GM19025 (cell line): Measurements from ENCODE around the gene CREB3L4.
A peak's percentile ranks its signal among the peaks of the same experiment; 100 is the strongest.
"Not testable (repeated sequence)": the region's sequence is repeated elsewhere in the genome, so short reads cannot be mapped to it uniquely, and the experiment has no call there.

Experiments
- ATAC-seq: cut with Tn5 transposase; IDR thresholded peaks from one replicate; pipeline ENCODE4 v1.9.1; 2021; ENCODE audit warnings: mild to moderate bottlenecking, low read depth, moderate library complexity; ENCODE audit not compliant: unreplicated experiment

The CREB3L4 gene

DNA sequence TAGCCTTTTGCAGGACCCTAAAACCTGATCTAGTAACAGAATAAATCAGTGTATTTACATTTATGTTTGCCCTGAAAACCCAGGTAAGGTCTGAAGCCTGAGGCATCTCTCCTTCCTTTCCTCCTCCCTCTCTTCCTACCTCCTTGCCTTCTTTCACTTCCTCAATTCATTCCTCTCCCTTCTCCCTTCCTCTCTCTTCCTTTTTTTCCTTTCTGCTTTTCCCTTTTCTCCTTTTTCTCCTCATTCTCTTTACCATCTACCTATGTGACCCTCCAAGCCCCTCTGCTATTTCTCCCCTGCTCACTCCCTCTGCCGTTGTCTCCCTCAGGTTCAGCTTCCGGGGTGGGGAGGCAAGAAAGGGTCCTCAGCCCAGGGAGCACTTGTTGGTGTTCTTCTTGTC, 14.0 kb downstream of the CREB3L4 start:
- not testable (repeated sequence) for ATAC-seq

DNA sequence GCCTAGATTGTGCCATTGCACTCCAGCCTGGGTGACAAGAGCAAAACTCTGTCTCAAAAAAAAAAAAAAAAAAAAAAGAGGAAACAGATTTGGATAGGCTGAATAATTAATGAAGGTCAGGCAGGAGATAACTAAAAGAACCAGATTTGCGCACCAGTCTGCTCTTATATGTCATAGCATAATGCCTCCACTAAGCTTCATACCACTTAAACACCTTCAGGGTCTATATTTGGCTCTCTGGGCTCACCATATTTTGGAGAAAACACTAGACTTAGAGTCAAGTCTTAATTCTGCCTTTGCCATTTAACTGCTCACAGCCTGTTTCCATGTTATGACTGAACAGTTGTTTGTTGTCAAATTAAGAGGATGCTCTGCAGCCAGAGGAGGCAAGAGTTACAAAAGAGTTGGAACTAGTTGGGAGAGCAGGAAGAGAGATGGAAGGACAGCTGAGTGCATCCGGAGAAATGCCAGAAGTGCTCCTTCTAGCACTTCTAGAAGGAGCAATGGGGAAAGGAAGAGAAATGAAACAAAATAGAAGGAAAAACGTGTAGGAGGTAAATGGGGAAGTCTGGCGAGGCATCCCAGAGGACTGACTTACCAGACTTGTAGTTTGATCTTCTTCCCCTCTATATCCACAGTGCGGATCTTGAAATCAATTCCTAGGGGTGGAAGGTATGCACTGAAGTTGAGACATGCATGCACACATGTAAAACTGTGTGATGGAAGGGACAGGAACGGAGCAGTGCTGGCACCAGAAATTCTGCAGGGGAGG, 16.6 kb downstream of the CREB3L4 start:
- no peak for ATAC-seq

DNA sequence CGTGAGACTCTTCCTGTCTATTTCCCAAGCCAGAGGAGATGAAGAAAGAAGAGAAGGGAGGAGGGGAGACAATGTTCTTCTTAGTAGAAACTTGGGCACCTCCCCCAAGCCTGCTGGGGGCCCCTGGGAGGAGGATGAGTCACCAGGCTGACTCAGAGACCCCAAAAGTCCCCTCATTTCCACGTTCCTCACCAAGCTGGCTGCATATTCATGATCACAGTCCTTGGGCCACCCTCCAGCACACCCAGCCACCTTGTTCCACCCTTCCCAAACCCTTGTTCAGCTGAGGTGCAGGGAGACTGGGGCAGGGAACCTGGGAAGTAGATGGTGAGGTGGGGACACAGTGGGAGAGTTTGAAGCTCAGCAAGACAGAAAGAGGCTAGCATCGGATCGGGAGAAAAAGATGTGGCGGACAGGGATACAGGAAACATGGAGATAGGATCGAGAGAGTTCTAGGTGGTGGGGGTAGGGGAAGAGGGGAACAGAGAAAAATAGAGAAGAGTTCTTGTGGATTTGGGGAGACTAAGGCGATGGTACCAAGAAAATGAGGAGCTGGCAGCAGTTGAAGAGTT, 17.7 kb downstream of the CREB3L4 start:
- no peak for ATAC-seq

DNA sequence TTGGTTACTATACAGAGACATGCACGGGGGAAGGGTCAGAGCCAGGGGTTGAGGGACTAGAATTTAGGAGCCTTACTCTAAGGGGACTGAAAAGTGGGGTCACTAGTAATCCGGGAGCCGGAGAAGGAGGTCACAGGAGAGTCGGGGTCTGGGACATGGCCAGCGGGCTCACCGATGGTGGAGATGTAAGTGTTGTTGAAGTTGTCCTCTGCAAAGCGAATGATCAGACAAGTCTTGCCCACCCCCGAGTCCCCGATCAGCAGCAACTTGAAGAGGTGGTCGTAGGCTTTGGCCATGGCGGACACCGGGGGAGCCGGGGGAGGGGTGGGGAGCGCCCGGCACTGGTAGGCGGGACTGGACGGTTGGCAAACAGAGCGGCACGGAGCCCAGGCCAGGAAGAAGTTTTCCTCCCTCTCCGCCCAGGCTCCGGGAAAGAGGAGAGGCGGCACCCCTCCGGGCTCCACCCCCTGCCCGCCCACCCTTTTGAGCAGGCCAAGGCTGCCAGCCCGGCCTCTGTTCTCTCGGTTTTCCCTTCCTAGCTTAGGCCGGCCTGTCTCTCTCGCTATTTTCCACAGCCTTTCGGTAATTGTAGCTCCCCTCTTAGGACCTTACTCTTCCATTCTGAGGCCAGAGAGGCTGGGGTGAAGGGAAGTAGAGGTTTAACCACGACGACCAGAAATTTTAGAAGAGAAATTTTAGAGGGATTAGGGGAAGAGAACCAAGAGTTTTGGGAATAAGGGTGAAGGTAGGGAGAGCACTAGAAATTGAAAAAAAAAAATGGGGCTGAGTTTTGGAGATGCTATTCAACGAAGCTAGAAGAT, 18.4 kb downstream of the CREB3L4 start, which contains the start of gene RAB13:
Gene RAB13 (minus strand): TSS at position 399 of the 821 bp plus-strand sequence. CDS start 103 bp downstream, at position 296.
- ATAC-seq = no peak

DNA sequence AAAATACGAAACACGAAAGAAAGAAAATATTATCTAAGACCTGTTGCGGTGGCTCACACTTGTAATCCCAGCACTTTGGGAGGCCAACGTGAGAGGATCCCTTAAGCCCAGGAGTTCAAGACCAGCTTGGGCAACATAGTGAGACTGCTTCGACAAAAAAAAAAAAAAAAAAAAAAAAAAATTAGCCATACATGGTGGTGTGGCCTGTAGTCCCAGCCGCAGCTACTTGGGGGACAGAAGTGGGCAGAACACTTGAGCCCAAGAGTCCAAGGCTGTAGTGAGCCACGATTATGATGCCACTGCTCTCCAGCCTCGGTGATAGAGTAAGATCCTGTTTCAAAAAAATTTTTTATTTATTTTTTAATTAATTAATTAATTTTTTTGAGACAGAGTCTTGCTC, 19.9 kb downstream of the CREB3L4 start:
- ATAC-seq = no peak

DNA sequence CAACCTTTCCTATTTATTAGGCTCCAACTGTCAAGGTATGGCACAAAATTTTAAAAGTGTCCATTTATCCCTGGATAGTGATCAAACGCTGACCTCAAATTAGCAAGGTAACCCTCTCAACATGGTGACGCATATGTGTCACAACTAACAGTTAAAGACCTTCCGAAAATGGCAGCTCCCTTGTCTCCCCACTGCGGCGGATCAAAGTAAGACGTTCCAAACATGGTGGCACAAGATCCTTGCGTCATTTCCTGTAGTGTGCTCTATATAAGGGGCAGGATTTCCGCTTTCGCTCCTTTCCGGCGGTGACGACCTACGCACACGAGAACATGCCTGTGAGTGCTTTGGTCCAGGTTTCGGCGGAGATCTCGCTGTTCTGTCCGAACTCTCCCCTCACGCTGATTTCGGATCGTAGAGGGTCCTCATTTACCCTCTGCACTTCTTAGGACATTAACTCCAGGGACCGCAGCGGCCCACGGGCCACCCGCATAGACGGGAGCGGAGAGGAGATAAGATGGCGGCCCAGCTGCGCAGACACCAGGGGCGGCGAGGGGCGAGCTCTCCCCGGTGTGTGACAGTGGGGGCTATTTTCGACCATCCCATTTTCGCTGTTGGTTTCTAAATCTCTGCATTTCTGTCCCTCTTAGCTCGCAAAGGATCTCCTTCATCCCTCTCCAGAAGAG, 22.9 kb downstream of the CREB3L4 start, which contains the start of gene RPS27:
Gene RPS27 (plus strand): TSS at position 295 of the 683 bp plus-strand sequence. CDS start 35 bp downstream, at position 330.
- peak; percentile 58 for ATAC-seq

DNA sequence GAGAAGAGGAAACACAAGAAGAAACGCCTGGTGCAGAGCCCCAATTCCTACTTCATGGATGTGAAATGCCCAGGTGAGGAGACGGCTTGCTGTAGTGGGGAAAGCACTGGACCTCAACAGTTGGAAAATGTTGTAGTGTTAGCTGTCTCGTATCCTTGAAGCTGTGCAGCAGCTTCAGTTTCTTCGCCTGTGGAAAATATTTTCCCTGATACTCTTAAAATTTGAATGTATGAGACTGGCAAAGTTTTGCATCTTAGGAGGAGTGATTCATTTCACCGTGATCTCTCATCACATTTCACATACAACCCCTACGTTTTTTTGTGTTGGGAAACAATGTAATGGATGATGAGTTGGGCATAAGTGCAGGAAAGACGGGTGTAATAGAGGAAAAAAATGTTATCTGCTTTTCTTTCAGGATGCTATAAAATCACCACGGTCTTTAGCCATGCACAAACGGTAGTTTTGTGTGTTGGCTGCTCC, 23.5 kb downstream of the CREB3L4 start:
- ATAC-seq = no peak

DNA sequence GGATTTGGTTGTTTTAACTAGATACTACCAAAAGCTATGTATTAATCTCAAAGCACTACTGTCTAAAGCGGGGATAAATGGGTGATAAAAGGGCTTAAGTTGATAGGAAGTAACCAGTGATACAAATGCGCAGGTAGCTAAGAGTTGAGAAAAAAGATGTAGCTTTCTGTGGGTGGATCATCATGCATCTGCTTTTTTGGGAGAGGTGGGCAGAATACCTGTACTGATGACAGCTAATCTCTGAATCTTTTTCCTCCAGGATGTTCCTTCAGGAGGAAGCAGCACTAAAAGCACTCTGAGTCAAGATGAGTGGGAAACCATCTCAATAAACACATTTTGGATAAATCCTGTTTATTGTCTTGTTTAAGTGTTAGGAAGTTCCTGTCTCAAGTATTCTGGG, 24.1 kb downstream of the CREB3L4 start:
- no peak for ATAC-seq

DNA sequence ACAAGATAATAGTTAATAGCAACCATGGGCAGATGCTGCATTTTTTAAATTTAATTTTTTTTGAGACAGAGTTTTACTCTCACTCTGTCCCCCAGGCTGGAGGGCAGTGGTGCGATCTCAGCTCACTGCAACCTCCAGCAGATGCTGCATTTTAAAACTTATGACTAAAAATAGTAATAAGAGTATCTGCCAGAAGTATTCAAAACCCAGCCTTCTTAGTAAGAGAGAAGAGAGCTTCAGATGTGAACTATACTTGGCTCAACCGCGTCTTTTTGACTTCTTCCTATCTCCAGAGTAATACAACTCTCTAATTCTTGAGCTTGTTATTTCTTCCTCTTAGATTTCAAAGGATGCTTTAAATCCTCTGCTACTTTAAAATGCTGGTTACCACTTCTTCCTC, 27.5 kb downstream of the CREB3L4 start:
- ATAC-seq = no peak

DNA sequence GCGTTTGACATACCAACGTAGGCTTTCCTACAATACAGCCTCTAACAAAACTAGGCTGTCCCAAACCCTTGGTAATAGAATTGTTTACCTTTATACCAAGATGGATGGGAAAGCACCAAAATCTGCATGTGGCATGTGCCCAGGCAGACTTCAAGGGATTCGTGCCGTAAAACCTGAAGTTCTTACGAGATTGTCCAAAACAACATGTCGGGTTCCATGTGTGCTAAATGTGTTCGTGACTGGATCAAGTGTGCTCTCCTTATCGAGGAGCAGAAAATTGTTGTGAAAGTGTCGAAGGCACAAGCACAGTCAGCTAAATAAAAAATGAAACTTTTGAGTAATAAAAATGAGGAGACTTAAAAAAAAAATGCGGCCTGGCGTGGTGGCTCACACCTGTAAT, 27.9 kb downstream of the CREB3L4 start:
- no peak for ATAC-seq

DNA sequence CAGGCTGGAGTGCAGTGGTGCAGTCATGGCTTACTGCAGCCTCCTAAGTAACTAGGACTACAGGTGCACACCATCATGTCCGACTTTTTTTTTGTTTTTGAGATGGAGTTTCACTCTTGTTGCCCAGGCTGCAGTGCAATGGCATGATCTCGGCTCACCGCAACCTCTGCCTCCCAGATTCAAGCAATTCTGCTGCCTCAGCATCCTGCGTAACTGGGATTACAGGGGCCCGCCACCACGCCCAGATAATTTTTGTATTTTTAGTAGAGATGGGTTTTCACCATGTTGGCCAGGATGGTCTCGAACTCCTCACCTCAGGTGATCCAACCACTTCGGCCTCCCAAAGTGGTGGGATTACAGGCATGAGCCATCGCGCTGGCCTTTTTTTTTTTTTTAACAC, 29.2 kb downstream of the CREB3L4 start:
- ATAC-seq = not testable (repeated sequence)

DNA sequence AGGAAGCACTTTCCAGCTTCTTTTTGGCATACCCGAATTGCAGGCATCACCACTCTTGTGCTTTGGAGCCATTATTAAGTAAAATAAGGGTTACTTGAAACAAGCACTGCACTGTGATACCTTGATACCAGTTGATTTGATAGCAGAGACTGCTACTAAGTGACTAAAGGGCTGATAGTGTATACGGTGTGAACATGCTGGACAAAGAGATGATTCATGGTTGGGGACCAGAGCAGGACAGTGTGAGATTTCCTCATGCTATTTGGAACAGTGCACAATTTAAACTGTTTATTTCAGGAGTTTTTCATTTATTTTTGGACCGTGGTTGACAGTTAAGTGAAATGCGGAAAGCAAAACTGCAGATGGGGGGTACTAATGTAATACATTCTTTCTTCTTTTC, 32.7 kb downstream of the CREB3L4 start:
- ATAC-seq = no peak

DNA sequence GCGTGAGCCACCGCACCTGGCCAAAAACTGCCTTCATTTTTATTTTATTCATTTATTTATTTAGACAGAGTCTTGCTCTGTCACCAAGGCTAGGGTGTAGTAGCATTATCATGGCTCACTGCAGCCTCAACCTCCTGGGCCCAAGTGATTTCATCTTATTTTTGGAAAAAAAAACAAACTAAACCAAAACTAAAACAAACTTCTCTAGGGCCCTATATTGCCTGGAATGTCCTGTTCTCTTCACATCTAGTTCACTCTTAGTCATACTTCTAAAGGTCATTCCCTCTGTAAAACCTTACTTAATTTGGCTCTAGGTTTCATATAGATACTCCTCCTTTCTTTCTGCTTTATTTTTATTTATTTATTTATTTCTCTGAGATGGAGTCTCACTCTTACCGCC, 38.4 kb downstream of the CREB3L4 start:
- ATAC-seq = no peak

DNA sequence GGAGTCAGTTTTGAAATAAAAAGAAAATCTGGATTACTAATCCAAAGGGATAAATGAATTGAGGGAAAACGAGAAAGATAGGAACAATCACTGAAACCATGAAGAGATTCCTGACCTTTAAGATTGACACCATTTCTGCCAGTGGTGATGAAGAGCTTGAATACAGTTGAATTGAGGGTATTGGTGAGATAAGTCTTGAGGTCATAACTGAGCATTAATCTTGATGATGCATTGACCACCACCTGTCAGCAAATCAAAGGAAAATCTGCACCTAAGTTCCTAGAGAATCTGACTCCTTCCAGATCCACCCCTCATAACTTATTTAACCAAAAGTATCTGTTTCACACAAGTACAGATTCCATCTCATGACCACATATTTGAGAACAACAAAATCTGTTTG, 44.4 kb downstream of the CREB3L4 start:
- ATAC-seq = no peak

DNA sequence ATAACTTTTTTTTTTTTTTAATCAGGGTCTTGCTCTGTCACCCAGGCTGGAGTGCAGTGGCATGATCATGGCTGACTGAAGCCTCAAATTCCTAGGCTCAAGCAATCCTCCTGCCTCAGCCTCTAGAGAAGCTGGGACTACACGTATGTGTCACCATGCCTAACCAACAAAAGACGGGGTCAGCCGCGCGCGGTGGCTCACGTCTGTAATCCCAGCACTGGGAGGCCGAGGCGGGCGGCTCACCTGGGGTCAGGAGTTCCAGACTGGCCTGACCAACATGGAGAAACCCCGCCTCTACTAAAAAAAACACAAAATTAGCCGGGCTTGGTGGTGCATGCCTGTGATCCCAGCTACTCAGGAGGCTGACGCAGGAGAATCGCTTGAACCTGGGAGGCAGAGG, 44.8 kb downstream of the CREB3L4 start:
- ATAC-seq = not testable (repeated sequence)

DNA sequence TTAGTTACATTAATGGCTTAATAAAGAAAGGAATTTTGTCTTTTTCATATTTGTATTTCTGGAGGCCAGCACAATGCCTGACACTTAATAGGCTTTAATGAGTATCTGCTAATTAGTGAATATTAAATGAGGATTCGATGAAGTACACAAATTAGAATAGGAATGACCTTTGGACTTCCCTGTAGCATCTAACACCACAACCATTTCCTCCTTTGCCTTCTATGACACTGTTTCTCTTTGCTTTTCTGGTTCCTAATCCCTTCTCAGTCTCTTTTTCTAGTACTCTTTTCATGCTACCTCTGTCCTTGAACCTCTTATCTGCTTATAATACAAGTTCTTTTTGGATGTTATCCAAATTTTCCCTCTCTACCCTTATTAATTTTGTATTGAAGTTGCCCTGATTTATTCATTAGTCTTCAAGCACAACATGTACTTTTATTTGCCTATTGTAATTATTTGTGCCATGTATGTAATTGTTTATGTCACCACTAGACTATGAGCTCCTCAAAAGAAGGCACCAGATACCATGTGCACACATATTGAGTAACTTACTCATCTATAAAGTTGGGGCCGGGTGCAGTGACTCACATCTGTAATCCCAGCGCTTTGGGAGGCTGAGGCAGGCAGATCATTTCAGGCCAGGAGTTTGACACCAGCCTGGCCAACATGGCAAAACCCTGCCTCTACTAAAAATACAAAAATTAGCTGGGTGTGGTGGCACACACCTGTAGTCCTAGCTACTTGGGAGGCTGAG, 46.6 kb downstream of the CREB3L4 start:
- ATAC-seq = no peak

DNA sequence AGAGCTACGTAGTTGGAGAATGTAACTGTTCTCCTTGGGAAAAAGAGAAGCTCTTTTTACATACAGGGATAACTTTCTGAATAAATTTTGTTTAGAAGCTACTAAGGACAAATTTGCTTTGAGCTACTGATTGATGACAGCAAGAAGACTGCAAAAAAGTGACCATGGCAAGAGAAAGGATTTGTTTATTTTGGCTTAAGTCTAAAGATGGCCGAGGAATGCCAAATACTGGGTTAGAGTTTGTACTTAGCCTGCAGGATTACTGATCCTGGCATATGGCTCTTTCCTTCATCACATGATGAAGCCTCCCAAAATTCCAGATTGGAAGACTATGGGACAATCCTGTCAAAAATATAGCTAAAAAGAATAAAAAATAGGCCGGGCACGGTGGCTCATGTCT, 51.6 kb downstream of the CREB3L4 start:
- ATAC-seq = no peak

DNA sequence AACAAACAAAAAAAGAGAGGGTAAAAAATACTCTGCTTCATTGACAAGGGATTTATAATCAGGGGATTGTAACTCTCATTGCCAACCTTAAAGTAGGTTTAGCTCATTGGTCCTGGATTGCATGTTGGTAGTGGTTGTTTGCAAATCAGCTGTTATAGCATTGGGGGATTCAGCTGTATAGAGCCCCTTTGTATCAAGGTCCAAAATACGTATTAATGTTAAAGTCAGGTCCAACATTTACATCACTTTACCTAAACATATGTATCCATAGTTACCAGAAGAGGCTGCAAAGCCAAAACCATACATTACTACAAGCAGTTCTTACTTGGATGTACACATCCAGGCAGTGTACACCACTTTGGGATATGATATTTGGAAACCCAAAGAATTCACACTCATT, 52.2 kb downstream of the CREB3L4 start:
- ATAC-seq = no peak
